Measurements from ENCODE around the gene ZNF135.

The ZNF135 gene

DNA sequence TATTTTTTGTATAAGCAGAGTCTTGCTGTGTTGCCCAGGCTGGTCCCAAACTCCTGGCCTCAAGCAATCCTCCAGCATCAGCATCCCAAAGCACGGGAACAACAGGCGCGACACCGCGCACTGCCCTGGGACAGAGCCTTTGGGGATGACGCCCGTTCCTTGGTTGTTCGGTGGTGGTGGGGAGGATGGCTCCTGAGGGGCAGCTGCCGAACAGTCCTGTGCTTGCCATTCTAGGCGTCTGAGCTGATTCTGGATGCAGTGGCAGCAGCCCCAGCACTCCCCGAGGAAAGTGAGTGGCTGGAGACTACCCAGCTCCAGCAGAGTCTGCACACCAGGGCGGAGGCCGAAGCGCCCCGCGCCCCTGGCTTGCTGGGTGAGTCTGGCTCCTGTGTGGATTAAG, 6.8 kb upstream of the ZNF135 start:
- TF ChIP-seq, protein P1, sequence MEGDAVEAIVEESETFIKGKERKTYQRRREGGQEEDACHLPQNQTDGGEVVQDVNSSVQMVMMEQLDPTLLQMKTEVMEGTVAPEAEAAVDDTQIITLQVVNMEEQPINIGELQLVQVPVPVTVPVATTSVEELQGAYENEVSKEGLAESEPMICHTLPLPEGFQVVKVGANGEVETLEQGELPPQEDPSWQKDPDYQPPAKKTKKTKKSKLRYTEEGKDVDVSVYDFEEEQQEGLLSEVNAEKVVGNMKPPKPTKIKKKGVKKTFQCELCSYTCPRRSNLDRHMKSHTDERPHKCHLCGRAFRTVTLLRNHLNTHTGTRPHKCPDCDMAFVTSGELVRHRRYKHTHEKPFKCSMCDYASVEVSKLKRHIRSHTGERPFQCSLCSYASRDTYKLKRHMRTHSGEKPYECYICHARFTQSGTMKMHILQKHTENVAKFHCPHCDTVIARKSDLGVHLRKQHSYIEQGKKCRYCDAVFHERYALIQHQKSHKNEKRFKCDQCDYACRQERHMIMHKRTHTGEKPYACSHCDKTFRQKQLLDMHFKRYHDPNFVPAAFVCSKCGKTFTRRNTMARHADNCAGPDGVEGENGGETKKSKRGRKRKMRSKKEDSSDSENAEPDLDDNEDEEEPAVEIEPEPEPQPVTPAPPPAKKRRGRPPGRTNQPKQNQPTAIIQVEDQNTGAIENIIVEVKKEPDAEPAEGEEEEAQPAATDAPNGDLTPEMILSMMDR (IDR thresholded peaks at IDR 0.05; ENCODE audit: extremely low read depth, missing control alignments), result no peak
- no peak for DNase-seq (ENCODE audit: low spot score)

DNA sequence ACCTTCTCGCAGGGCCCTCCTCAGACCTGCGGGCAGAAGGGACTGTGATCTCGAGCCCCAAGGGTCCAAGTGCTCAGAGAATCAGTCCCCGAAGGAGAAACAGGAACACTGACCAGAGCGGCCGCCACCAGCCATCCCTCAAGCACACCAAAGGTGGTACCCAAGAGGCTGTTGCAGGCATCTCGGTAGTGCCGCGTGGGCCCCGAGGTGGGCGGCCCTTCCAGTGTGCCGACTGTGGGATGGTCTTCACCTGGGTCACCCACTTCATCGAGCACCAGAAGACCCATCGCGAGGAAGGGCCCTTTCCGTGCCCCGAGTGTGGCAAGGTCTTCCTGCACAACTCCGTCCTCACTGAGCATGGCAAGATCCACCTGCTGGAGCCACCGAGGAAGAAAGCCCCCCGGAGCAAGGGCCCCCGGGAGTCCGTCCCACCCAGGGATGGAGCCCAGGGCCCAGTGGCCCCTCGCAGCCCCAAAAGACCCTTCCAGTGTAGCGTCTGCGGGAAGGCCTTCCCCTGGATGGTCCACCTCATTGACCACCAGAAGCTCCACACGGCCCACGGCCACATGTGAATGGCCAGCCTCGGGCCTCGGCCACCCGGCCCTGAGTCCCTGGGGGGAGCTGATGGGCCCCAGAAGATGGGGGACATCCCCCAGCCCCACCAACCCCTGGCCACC, 5.5 kb upstream of the ZNF135 start:
- TF ChIP-seq, protein P1 (IDR thresholded peaks at IDR 0.05; ENCODE audit: extremely low read depth, missing control alignments), result no peak
- no peak for DNase-seq (ENCODE audit: low spot score)

- TF ChIP-seq, protein P1 (IDR thresholded peaks at IDR 0.05; ENCODE audit: extremely low read depth, missing control alignments), result no peak
- no peak for DNase-seq (ENCODE audit: low spot score)
Observed at GRCh38 chr19:58054901-58055874, 3.9 kb upstream of the ZNF135 start.

DNA sequence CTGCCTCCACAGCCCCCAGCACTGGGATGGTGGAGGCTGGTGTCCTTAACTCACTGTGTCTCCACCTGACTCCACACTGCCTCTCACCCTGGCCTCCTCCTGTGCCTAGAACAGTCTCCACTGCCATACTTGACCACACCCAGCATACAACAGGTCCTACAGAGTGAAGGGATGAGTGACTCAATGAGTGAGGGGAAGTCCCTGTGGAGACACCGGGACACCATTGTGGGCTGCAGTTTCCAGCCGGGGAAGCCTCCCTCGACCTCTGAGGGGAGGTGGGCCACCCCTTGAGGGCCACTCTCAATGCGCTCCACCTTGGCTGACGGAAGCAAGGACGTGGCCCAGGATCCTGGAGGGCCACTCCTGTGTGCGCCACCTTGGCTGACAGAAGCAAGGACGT, 2.8 kb upstream of the ZNF135 start:
- TF ChIP-seq, protein P1 (IDR thresholded peaks at IDR 0.05; ENCODE audit: extremely low read depth, missing control alignments), result no peak
- DNase-seq (ENCODE audit: low spot score), result no peak

- TF ChIP-seq, protein P1 (IDR thresholded peaks at IDR 0.05; ENCODE audit: extremely low read depth, missing control alignments), result no peak
- no peak for DNase-seq (ENCODE audit: low spot score)
Observed at GRCh38 chr19:58056861-58057260, 2.2 kb upstream of the ZNF135 start.

DNA sequence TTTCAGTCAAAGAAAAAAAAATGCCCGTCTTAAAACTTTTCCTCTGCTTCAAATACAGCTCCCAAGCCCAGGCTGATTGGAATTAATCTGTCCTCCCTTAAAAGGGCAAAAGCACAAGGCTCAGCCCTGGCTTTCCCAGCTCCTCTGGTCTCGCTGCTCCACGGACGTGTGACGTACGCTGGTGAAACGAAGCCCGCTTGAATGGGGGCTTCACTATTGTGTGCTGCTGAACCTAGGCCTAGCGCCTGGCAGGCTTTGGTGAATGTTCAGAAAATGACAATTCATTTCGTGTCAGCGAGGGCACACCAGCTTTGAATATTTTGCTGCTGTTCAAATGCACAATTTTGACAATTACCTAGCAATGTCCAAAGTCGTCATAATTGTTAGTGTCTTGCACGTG, 615 bp upstream of the ZNF135 start:
- TF ChIP-seq, protein P1 (IDR thresholded peaks at IDR 0.05; ENCODE audit: extremely low read depth, missing control alignments), result no peak
- DNase-seq (ENCODE audit: low spot score), result no peak

DNA sequence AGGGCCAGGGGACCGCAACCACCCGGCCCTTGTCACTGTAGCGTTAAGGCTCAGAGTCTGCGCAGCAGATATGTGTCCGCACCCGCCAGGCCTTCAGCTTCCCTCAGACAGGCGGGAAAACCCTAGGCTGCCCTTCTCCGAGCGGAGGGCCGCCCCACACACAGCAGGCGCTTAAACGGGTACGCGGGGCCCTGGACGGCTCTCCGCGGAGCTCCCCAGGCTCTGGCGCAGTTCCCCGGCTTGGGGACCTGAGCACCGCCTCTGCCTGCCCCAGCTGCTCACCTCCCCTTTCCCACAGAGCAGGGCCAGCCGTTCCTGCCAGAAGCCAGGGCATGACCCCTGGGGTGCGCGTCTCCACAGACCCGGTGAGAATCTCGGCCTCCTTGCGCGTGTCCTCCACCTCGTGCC, 593 bp downstream of the ZNF135 start:
- TF ChIP-seq, protein P1 (IDR thresholded peaks at IDR 0.05; ENCODE audit: extremely low read depth, missing control alignments), result no peak
- no peak for DNase-seq (ENCODE audit: low spot score)

All from GM20000 (cell line).